Measurements from ENCODE around the gene CD8B.
"Not testable (repeated sequence)": the region's sequence is repeated elsewhere in the genome, so short reads cannot be mapped to it uniquely, and the experiment has no call there.

The CD8B gene

GRCh38 chr2:86861628-86862379, at the start of gene CD8B:
Gene CD8B (minus strand): TSS chr2:86861886. CDS start chr2:86861865, 21 bp downstream.
- H3K27ac ChIP-seq; POLR2A ChIA-PET (ENCODE audit: low non-redundant PET); DNase-seq (ENCODE audit: low spot score); CTCF ChIA-PET: not testable (repeated sequence)

GRCh38 chr2:86905868-86906267, 44.2 kb upstream of the CD8B start:
- DNase-seq (ENCODE audit: low spot score); POLR2A ChIA-PET (ENCODE audit: low non-redundant PET): not testable (repeated sequence)

GRCh38 chr2:86900687-86901086, 39.0 kb upstream of the CD8B start:
- CTCF ChIA-PET; POLR2A ChIA-PET (ENCODE audit: low non-redundant PET); DNase-seq (ENCODE audit: low spot score); H3K27ac ChIP-seq: not testable (repeated sequence)

More at GRCh38 chr2:86905868-86906267, 44.2 kb upstream of the CD8B start:
- CTCF ChIA-PET, H3K27ac ChIP-seq: not testable (repeated sequence)

GRCh38 chr2:86886026-86886425, 24.3 kb upstream of the CD8B start:
- POLR2A ChIA-PET (ENCODE audit: low non-redundant PET); H3K27ac ChIP-seq; DNase-seq (ENCODE audit: low spot score); CTCF ChIA-PET: not testable (repeated sequence)

GRCh38 chr2:86882865-86883264, 21.2 kb upstream of the CD8B start:
- DNase-seq (ENCODE audit: low spot score); CTCF ChIA-PET; H3K27ac ChIP-seq; POLR2A ChIA-PET (ENCODE audit: low non-redundant PET): not testable (repeated sequence)

GRCh38 chr2:86882118-86882665, 20.5 kb upstream of the CD8B start:
- POLR2A ChIA-PET (ENCODE audit: low non-redundant PET); H3K27ac ChIP-seq; DNase-seq (ENCODE audit: low spot score); CTCF ChIA-PET: not testable (repeated sequence)

- DNase-seq (ENCODE audit: low spot score); CTCF ChIA-PET; POLR2A ChIA-PET (ENCODE audit: low non-redundant PET); H3K27ac ChIP-seq: not testable (repeated sequence)
Measured at GRCh38 chr2:86878986-86879385, 17.3 kb upstream of the CD8B start.

GRCh38 chr2:86870941-86871340, 9.3 kb upstream of the CD8B start:
- DNase-seq (ENCODE audit: low spot score); POLR2A ChIA-PET (ENCODE audit: low non-redundant PET); CTCF ChIA-PET: not testable (repeated sequence)

GRCh38 chr2:86868895-86869468, 7.3 kb upstream of the CD8B start:
- H3K27ac ChIP-seq; CTCF ChIA-PET; DNase-seq (ENCODE audit: low spot score); POLR2A ChIA-PET (ENCODE audit: low non-redundant PET): not testable (repeated sequence)

More at GRCh38 chr2:86870941-86871340, 9.3 kb upstream of the CD8B start:
- not testable (repeated sequence) for H3K27ac ChIP-seq

- DNase-seq (ENCODE audit: low spot score); H3K27ac ChIP-seq; CTCF ChIA-PET; POLR2A ChIA-PET (ENCODE audit: low non-redundant PET): not testable (repeated sequence)
Measured at GRCh38 chr2:86862380-86862703, 656 bp upstream of the CD8B start.

- DNase-seq (ENCODE audit: low spot score); POLR2A ChIA-PET (ENCODE audit: low non-redundant PET); CTCF ChIA-PET; H3K27ac ChIP-seq: not testable (repeated sequence)
Measured at GRCh38 chr2:86861175-86861574, 511 bp downstream of the CD8B start.

- DNase-seq (ENCODE audit: low spot score); POLR2A ChIA-PET (ENCODE audit: low non-redundant PET); CTCF ChIA-PET: not testable (repeated sequence)
Measured at GRCh38 chr2:86860573-86860972, 1.1 kb downstream of the CD8B start.

GRCh38 chr2:86857688-86858087, 4.0 kb downstream of the CD8B start:
- H3K27ac ChIP-seq; CTCF ChIA-PET; POLR2A ChIA-PET (ENCODE audit: low non-redundant PET); DNase-seq (ENCODE audit: low spot score): not testable (repeated sequence)

More at GRCh38 chr2:86860573-86860972, 1.1 kb downstream of the CD8B start:
- not testable (repeated sequence) for H3K27ac ChIP-seq

GRCh38 chr2:86856498-86856897, 5.2 kb downstream of the CD8B start:
- CTCF ChIA-PET; H3K27ac ChIP-seq; POLR2A ChIA-PET (ENCODE audit: low non-redundant PET); DNase-seq (ENCODE audit: low spot score): not testable (repeated sequence)

GRCh38 chr2:86855981-86856380, 5.7 kb downstream of the CD8B start:
- CTCF ChIA-PET; H3K27ac ChIP-seq; POLR2A ChIA-PET (ENCODE audit: low non-redundant PET): not testable (repeated sequence)
- DNase-seq (ENCODE audit: low spot score) = peak; percentile 4

- CTCF ChIA-PET = interaction anchor here (0.6 kb wide), 1 partner anchor 43 kb away, joined by 4 read pairs; no protein-coding TSS in a partner anchor
- POLR2A ChIA-PET (ENCODE audit: low non-redundant PET); DNase-seq (ENCODE audit: low spot score); H3K27ac ChIP-seq: not testable (repeated sequence)
Measured at GRCh38 chr2:86851581-86851980, 10.1 kb downstream of the CD8B start.

GRCh38 chr2:86842607-86843234, 19.0 kb downstream of the CD8B start:
- CTCF ChIA-PET; H3K27ac ChIP-seq; DNase-seq (ENCODE audit: low spot score); POLR2A ChIA-PET (ENCODE audit: low non-redundant PET): not testable (repeated sequence)

- CTCF ChIA-PET; H3K27ac ChIP-seq; POLR2A ChIA-PET (ENCODE audit: low non-redundant PET); DNase-seq (ENCODE audit: low spot score): not testable (repeated sequence)
Measured at GRCh38 chr2:86841330-86841729, 20.4 kb downstream of the CD8B start.

All from RWPE1 (cell line).